Activated CD4-positive, alpha-beta T cell treated with anti-CD3 and anti-CD28 coated beads, Interleukin-2, amount 50 U/mL, for 48 hours (primary cell): Measurements from ENCODE around the gene C19orf73.

ENCODE experiments used
- DNase-seq, 2 experiments: peaks; one replicate each; pipeline ENCODE4 v3.0.0-alpha.2; 2020

Gene C19orf73, protein sequence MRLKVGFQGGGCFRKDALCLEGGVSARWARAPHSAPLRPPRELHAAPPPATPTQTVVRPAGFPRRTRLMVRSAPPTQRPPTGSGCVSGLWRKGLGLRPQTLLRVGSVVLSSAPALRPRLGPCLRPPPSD

GRCh38 chr19:49118565-49119410, at the start of gene C19orf73:
TSS of gene C19orf73 (minus strand) at chr19:49119143. CDS start at chr19:49119022, 121 bp downstream.
- peak; percentile 94 to 95 for DNase-seq

DNA sequence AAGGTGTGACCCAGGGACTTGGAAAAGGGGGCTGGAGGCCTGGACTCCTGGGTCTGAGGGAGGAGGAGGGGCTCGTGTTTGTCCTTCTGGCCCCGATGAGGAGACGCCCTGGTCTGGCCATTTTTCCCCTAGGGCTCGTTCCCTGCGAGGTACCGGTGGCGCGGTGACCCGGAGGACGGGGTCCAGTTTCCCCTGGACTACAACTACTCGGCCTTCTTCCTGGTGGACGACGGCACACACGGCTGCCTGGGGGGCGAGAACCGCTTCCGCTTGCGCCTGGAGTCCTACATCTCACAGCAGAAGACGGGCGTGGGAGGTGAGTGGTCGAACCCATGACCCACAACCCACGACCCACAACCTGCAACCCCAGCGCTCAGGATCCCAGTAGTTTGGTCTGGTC, 49.5 kb upstream of the C19orf73 start:
- no peak for DNase-seq

DNA sequence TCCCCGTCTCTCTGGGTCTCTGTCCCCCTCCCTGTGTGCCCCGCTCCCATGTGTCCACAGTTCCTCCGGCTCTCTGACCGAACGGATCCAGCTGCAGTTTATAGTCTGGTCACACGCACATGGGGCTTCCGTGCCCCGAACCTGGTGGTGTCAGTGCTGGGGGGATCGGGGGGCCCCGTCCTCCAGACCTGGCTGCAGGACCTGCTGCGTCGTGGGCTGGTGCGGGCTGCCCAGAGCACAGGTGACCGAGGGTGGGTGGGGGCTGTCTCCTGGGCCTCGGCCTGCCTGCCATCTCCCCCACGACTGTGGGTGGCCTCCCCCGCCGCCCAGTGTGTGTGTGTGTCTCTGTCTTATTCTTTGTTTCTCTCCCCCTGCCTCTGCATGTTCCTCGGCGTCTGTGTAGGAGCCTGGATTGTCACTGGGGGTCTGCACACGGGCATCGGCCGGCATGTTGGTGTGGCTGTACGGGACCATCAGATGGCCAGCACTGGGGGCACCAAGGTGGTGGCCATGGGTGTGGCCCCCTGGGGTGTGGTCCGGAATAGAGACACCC, 49.0 kb upstream of the C19orf73 start:
- DNase-seq = no peak

GRCh38 chr19:49165865-49166301, 46.9 kb upstream of the C19orf73 start:
- DNase-seq = no peak

DNA sequence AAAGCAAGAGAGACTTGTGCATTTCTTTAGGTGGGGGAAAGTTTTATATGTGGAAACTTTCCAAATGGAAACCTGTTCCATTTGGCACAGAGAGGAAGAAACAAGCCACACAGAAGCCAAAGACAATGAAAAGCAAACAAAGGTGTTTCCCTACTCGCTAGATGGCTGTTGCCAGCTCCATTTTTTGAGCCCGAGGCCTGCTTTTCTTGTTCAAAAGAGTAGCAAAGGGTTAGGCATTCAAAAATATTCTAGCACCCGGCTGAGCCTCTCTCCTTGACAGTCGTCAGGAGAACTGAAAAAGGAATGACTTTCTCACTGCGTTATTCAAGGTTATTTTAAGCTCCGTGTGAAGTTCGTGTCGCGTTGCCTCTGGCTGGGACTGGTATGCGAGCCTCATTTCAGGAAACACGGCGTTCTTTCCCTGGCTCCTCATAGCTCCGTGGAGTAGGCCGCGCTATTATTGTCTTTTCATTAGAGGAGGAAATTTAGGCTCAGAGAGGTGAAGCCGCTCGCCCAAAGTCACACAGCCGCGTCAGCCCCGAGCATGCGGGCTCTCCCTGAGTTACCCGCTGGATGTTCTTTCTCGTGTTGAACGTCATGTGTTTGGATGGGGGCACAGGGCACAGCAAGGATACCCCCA, 46.3 kb upstream of the C19orf73 start:
- no peak for DNase-seq

GRCh38 chr19:49161987-49162386, 43.0 kb upstream of the C19orf73 start:
- DNase-seq = no peak

GRCh38 chr19:49160450-49161189, 41.7 kb upstream of the C19orf73 start:
- no peak for DNase-seq

GRCh38 chr19:49157445-49158224, 38.7 kb upstream of the C19orf73 start, which contains the start of gene TRPM4:
TSS of gene TRPM4 (plus strand) at chr19:49157792. CDS start at chr19:49157867, 75 bp downstream.
- DNase-seq = peak; percentile 78 to 79

- no peak for DNase-seq
Measured at GRCh38 chr19:49155820-49156346, 36.9 kb upstream of the C19orf73 start.

GRCh38 chr19:49155005-49155819, 36.3 kb upstream of the C19orf73 start, which contains the start of gene HRC:
TSS of gene HRC (minus strand) at chr19:49155396. CDS start at chr19:49155237, 159 bp downstream.
- DNase-seq = no peak

- DNase-seq = no peak
Measured at GRCh38 chr19:49154279-49154678, 35.3 kb upstream of the C19orf73 start.

GRCh38 chr19:49153167-49153809, 34.3 kb upstream of the C19orf73 start:
- no peak for DNase-seq

GRCh38 chr19:49152119-49152550, 33.2 kb upstream of the C19orf73 start:
- no peak for DNase-seq

- peak; percentile 54 to 55 for DNase-seq
Measured at GRCh38 chr19:49151267-49152118, 32.5 kb upstream of the C19orf73 start.

- no peak for DNase-seq
Measured at GRCh38 chr19:49150944-49151243, 32.0 kb upstream of the C19orf73 start.

DNA sequence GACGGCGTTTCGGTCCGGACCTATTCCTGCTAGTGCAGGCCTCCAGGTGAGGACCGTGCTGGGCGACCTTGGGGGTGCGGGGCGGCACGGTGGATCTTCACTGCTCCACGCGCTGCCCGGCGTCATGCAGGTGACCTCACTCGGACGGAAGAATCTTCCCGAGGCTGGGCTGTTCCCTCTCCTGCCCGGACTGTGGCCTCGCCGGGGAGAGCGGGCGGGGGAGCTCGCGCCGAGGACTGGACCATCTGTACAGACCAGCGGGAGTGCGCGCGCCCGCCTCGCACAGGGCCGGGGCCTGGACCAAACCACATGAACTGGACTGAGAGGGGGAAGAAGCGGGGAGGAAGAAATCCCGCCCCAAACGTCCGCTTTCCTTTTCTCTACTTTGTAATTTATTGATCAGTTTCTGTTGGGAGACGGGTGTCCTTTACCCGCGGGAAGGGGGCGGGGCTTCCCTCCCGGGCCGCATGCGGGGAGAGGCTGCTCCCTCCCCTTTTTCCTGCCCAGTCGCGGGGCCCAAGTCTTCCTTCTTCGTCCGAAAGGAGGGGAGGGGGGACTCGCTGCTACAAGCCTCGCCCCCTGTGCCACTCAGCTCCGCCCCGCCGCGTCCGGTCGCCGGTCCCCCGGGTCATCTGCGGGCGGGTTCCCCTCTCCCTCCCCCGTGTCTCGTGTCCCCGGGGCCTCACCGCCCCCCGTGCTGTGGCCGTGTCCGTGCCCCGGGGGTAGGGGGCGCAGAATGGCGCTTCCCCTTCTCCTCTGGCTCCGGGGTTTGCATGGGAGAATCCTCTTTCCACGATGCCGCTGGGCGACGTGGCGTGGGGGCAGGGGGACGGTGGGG, 31.4 kb upstream of the C19orf73 start:
- peak; percentile 54 to 68 for DNase-seq

DNA sequence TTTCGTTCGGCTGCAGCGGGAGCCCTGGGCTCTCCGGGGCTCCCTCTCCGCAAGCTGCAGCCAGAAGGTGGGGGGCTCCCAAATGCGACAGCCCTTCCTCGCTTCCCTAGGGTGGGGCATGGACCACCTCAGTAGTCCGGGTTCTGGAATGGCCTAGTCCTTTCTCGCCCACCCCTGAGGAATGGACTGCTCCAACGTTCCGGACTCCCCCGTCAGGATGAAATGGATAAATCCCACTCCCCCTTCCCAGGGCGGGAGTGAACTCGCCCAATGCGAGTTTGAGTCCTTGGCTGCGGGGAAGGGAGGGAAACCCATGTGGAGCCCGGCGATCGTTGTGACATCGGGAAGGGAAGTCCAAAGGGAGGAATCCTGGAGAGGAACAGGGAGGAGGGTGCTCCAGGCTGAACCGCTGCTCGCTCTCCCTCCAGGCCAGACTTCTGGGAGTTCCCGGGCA, 30.7 kb upstream of the C19orf73 start:
- DNase-seq = peak in 1 of 2 experiments; percentile 35
